HG02588 (cell line): ENCODE results near the gene SIAH1.
"Not testable (repeated sequence)": the region's sequence is repeated elsewhere in the genome, so short reads cannot be mapped to it uniquely, and the experiment has no call there.

Experiments used
- ATAC-seq: cut with Tn5 transposase; IDR thresholded peaks from one replicate; pipeline ENCODE4 v1.9.1; 2021; ENCODE audit warnings: mild to moderate bottlenecking, moderate library complexity; ENCODE audit not compliant: unreplicated experiment

Gene SIAH1

GRCh38 chr16:48335961-48336360, 49.3 kb downstream of the SIAH1 start:
- no peak for ATAC-seq

- ATAC-seq = no peak
Observed at GRCh38 chr16:48334325-48334724, 50.9 kb downstream of the SIAH1 start.

GRCh38 chr16:48332978-48333377, 52.2 kb downstream of the SIAH1 start:
- no peak for ATAC-seq

- ATAC-seq = no peak
Observed at GRCh38 chr16:48330841-48331192, 54.4 kb downstream of the SIAH1 start.

GRCh38 chr16:48330189-48330840, 54.9 kb downstream of the SIAH1 start:
- no peak for ATAC-seq

GRCh38 chr16:48329138-48329537, 56.1 kb downstream of the SIAH1 start:
- ATAC-seq = no peak

- no peak for ATAC-seq
Observed at GRCh38 chr16:48326915-48327314, 58.3 kb downstream of the SIAH1 start.

GRCh38 chr16:48323783-48324775, 61.1 kb downstream of the SIAH1 start:
- ATAC-seq = no peak

- ATAC-seq = no peak
Observed at GRCh38 chr16:48321317-48322036, 63.7 kb downstream of the SIAH1 start.

GRCh38 chr16:48318630-48319029, 66.6 kb downstream of the SIAH1 start:
- no peak for ATAC-seq

GRCh38 chr16:48317614-48318315, 67.4 kb downstream of the SIAH1 start:
- no peak for ATAC-seq

GRCh38 chr16:48317026-48317425, 68.2 kb downstream of the SIAH1 start:
- no peak for ATAC-seq

GRCh38 chr16:48313905-48314304, 71.3 kb downstream of the SIAH1 start:
- not testable (repeated sequence) for ATAC-seq

- no peak for ATAC-seq
Observed at GRCh38 chr16:48310908-48311641, 74.1 kb downstream of the SIAH1 start.
